ENCODE measurements around the gene UNC5C. TPM values are rescaled to one million over a fixed set of nuclear protein-coding genes. Genes with fewer than 3 reads are reported as not detected.

Gene UNC5C
- total RNA-seq, 2 donors from 2014 or later: 5.3 to 10.0 TPM

DNA sequence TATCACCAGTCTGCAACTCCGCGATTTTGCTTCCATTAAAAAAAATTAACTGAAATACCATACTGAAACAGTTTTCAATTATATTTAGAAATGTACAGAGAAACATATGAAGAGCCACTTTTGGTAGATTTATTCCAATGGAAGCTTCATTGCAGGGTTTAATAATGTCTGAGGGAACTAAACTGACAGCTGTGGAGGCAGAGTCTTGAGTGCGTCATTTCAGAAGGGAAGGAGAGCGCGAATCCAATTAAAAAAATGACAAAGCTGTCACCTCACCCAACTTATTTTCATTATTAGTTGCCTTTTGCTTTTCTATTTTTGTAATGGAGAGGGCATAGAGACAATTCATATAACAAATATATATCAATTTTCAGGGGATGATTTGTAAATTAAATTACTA is 104.0 kb downstream of the UNC5C start:
- ATAC-seq (ENCODE audit: insufficient number of reproducible peaks, low FRiP score, low read depth): no peak

GRCh38 chr4:95439896-95440295 is 108.9 kb downstream of the UNC5C start:
- Histone ChIP-seq H3K36me3 (no peaks in the 10 kb centered on the region), H3K27ac (no peak overlapping the region), H3K9me3 (no peaks in the 10 kb centered on the region), H3K27me3 (replicated peaks; ENCODE audit: insufficient read depth) (no peaks in the 10 kb centered on the region), H3K4me1 (ENCODE audit: control insufficient read depth in 1 of 2, low read depth in 2 of 2) (peaks cover 10% of the 10 kb centered on the region in 2 donors), H3K4me3 (no peak overlapping the region)
- DNase-seq (ENCODE audit: low spot score) (no peak), ATAC-seq (ENCODE audit: insufficient number of reproducible peaks, low FRiP score, low read depth) (no peak)
- no peak for TF ChIP-seq CTCF (IDR thresholded peaks at IDR 0.05)

More for the DNA sequence above, 104.0 kb downstream of the UNC5C start:
- Histone ChIP-seq H3K27ac (no peak overlapping the region), H3K9me3 (no peaks in the 10 kb centered on the region), H3K4me3 (no peak overlapping the region), H3K27me3 (replicated peaks; ENCODE audit: insufficient read depth) (no peaks in the 10 kb centered on the region), H3K36me3 (no peaks in the 10 kb centered on the region), H3K4me1 (ENCODE audit: control insufficient read depth in 1 of 2, low read depth in 2 of 2) (peaks cover under 1 to 3% of the 10 kb centered on the region in 2 donors)
- no peak for DNase-seq (ENCODE audit: low spot score)
- TF ChIP-seq CTCF (IDR thresholded peaks at IDR 0.05): no peak

GRCh38 chr4:95439071-95439470 is 109.7 kb downstream of the UNC5C start:
- Histone ChIP-seq H3K9me3 (no peaks in the 10 kb centered on the region), H3K4me1 (ENCODE audit: control insufficient read depth in 1 of 2, low read depth in 2 of 2) (peaks cover 10% of the 10 kb centered on the region in 2 donors), H3K4me3 (no peak overlapping the region), H3K27me3 (replicated peaks; ENCODE audit: insufficient read depth) (no peaks in the 10 kb centered on the region), H3K36me3 (no peaks in the 10 kb centered on the region), H3K27ac (no peak overlapping the region)
- ATAC-seq (ENCODE audit: insufficient number of reproducible peaks, low FRiP score, low read depth): no peak
- TF ChIP-seq CTCF (IDR thresholded peaks at IDR 0.05): no peak
- no peak for DNase-seq (ENCODE audit: low spot score)

DNA sequence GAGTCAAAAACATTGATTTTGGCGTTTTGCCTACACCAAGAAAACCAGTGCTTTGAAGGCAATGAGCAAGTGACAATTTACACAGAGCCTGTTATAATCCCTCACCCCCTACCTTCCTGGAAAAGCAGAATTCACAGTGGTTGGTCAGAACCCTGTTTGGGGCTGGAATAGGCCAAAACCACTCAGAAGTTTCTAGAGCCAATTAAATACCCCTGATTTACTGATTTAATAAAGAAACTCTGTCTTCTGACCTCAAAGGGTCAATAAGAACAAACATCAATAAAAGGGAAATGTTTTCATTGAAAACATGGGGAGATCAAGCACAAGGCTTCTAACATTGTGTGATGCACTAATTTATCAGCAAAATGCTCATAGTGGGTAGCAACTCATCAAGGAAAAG is 116.3 kb downstream of the UNC5C start:
- peaks cover 6 to 8% of the 10 kb centered on the region in 2 donors for H3K4me1 ChIP-seq (ENCODE audit: control insufficient read depth in 1 of 2, low read depth in 2 of 2)
- ATAC-seq (ENCODE audit: insufficient number of reproducible peaks, low FRiP score, low read depth): no peak
- no peak overlapping the region for H3K4me3 ChIP-seq
- no peak for DNase-seq (ENCODE audit: low spot score)
- no peaks in the 10 kb centered on the region for H3K27me3 ChIP-seq (replicated peaks; ENCODE audit: insufficient read depth)
- H3K36me3 ChIP-seq: no peaks in the 10 kb centered on the region
- H3K9me3 ChIP-seq: no peaks in the 10 kb centered on the region
- TF ChIP-seq CTCF (IDR thresholded peaks at IDR 0.05): no peak
- H3K27ac ChIP-seq: no peak overlapping the region

DNA sequence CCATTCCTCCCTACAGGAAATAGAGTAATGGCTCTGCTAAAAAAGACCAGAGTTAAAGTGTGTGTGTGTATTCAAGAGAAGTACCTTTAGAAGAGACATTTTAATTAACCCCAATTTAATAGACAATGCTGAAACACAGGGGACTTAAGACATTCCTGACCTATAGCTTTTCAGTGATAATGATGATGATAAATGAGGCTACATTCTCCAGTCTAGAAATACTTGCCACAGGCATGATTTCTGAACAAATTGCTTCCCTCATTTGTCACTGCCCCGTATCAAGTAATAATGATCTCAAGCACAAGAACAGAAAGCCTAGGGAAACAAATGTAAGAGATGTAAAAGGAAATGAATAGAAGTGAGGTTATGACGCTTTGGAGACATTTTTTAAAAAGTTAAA is 117.1 kb downstream of the UNC5C start:
- no peaks in the 10 kb centered on the region for H3K27me3 ChIP-seq (replicated peaks; ENCODE audit: insufficient read depth)
- TF ChIP-seq CTCF (IDR thresholded peaks at IDR 0.05): no peak
- DNase-seq (ENCODE audit: low spot score): no peak
- no peak for ATAC-seq (ENCODE audit: insufficient number of reproducible peaks, low FRiP score, low read depth)
- peaks cover 6 to 8% of the 10 kb centered on the region in 2 donors for H3K4me1 ChIP-seq (ENCODE audit: control insufficient read depth in 1 of 2, low read depth in 2 of 2)
- no peak overlapping the region for H3K4me3 ChIP-seq
- H3K9me3 ChIP-seq: no peaks in the 10 kb centered on the region
- H3K36me3 ChIP-seq: no peaks in the 10 kb centered on the region
- H3K27ac ChIP-seq: no peak overlapping the region

All from thoracic aorta (tissue), 2 donors.